Heart left ventricle (tissue), 16 donors: ENCODE data around the gene EIF4G3. TPM values are rescaled to one million over a fixed set of nuclear protein-coding genes. Genes with fewer than 3 reads are reported as not detected.

Experiments
- ATAC-seq, 4 donors: fragments of 200-7000 bp; cut with Tn5 transposase; one replicate each; pipeline ENCODE4 v1.9.1; 2020 to 2022; ENCODE audit warnings: moderate library complexity in 4 of 4, mild to moderate bottlenecking in 3 of 4, moderate number of reproducible peaks in 1 of 4
- DNase-seq, 5 donors: peaks; one replicate each; pipeline ENCODE4 v3.0.0-alpha.2; 2020
- H3K27ac ChIP-seq, 12 donors: fragments of 200-600 bp; sonication (generic) in 4 of 12; one replicate each; pipeline versions ENCODE4 v1.5.0 to v1.8.0; 2016 to 2022; ENCODE audit warnings: mild to moderate bottlenecking in 2 of 12
- H3K27me3 ChIP-seq, 9 donors: fragments of 200-600 bp; sonication (generic) in 2 of 9; one replicate each; pipeline versions ENCODE4 v1.5.1 to v1.8.0; 2016 to 2022; ENCODE audit warnings: mild to moderate bottlenecking in 3 of 9
- H3K36me3 ChIP-seq, 9 donors: fragments of 200-600 bp; sonication (generic) in 2 of 9; one replicate each; pipeline versions ENCODE4 v1.5.0 to v1.8.0; 2018 to 2022; ENCODE audit warnings: mild to moderate bottlenecking in 2 of 9
- H3K4me1 ChIP-seq, 12 donors: fragments of 200-600 bp; sonication (generic) in 4 of 12; one replicate each; pipeline versions ENCODE4 v1.5.0 to v1.8.0; 2016 to 2022; ENCODE audit warnings: mild to moderate bottlenecking in 3 of 12
- H3K4me3 ChIP-seq, 12 donors: fragments of 200-600 bp; sonication (generic) in 4 of 12; one replicate each; pipeline versions ENCODE4 v1.5.0 to v1.8.0; 2017 to 2022; ENCODE audit warnings: mild to moderate bottlenecking in 9 of 12, moderate library complexity in 4 of 12
- H3K9me3 ChIP-seq, 12 donors: fragments of 200-600 bp; sonication (generic) in 4 of 12; one replicate each; pipeline versions ENCODE4 v1.5.0 to v1.8.0; 2016 to 2022; ENCODE audit warnings: mild to moderate bottlenecking in 1 of 12
- POLR2A ChIP-seq, 2 donors: fragments of 450-650 bp; IDR thresholded peaks; one replicate each; pipeline ENCODE4 v1.6.1; 2017; ENCODE audit warnings: antibody characterized with exemption in 2 of 2, mild to moderate bottlenecking in 2 of 2, moderate library complexity in 2 of 2
- WGBS, 4 donors: extraction: QIAGEN DNeasy Blood & Tissue Kit in 2 of 4; methylation state at CpG; one replicate each; pipeline versions ENCODE4 v1.1.5 to v1.1.7; 2013 to 2018; 5-methylcytosine and 5-hydroxymethylcytosine counted together
- intact Hi-C, 10 donors: fragments of 100-400 bp; cut with DNase I; formaldehyde crosslinking; loops; one replicate each; pipeline versions ENCODE4 v1.11.1 to v1.14.2; 2022
- polyA plus RNA-seq, 2 donors: library from polyadenylated mRNA; stranded (reverse); fragments of 200-250 nt; gene quantifications; one replicate each; pipeline ENCODE4 v1.2.3, GENCODE V29; 2013
- total RNA-seq, 9 donors: library from RNA; depleted of rRNA in 2 of 9; stranded (reverse); fragments of >200 nt in 2 of 9; fragmentation: NEBNext Ultra II Directional in 3 of 9; extraction: Animal tissue kit (Norgen Biotek cat#: 25700) in 3 of 9; gene quantifications; one replicate each; pipeline versions ENCODE4 v1.1.0 to v1.2.4, GENCODE V29; 2016 to 2023
- TF ChIP-seq, protein P1 (sequence below), 12 donors: fragments of 200-600 bp; sonication (generic) in 4 of 12; IDR thresholded peaks; one replicate each; pipeline versions ENCODE4 v1.5.0 to v1.8.0; 2018 to 2022; ENCODE audit warnings: antibody characterized with exemption in 12 of 12, mild to moderate bottlenecking in 5 of 12
- donor health status: ischemic (EF 13 %, LVEDD 7.1; RV severe dilation, severe dysfunction).
- donor health status: healthy with polysubstance abuse.
- donor health status: DM: no; HTN: yes; CAD: no.
- donor health status: DM: no; HTN: no; CAD: no.
- donor health status: ischemic (EF 25% LVEDD 6.9; RV normal size, moderate dysfunction).
- donor health status: ischemic (EF 25% LVEDD 5.7; RV mildly dilated, moderate dysfunction).
- donor health status: healthy.
- donor health status: DM: yes; HTN: yes; CAD: no.
- donor health status: ischemic (EF 35%, LVEDD 5.7; RV mildly dilated, moderate dysfunction).
- donor health status: nonischemic (EF 11% LVEDD 7.7; RV severe dilation, severe dysfunction).
- donor health status: DM: yes; HTN: yes; CAD: no.
- donor health status: PGD.
- donor health status: ischemic (EF 29% LVEDD 5.4; RV normal size, mild dysfunction).
- donor health status: nonischemic (EF 23%, LVEDD 6.1; RV moderate dilation, normal function).

EIF4G3 gene
- total and polyA plus RNA-seq, 11 donors, result 14.6 to 49.0 (median 36.2) TPM

DNA sequence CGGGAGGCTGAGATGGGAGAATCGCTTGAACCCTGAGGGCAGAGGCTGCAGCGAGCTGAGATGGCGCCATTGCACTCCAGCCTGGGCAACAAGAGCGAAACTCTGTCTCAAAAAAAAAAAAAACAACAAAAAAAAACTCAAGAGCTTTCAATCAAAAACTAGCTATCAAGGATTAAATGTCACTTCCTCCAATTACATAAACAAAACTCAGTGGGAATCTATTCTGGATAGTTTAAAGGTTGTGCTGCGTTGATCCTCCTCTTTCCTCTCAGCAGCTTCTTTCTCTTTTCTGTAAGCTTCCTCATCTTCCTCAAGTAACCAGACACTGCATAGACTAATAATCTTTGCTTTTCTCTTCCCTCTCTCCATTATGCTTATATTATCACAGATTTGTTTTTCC, 20.7 kb downstream of the EIF4G3 start:
- TF ChIP-seq POLR2A (IDR thresholded peaks at IDR 0.05), result no peak
- TF ChIP-seq, protein P1, sequence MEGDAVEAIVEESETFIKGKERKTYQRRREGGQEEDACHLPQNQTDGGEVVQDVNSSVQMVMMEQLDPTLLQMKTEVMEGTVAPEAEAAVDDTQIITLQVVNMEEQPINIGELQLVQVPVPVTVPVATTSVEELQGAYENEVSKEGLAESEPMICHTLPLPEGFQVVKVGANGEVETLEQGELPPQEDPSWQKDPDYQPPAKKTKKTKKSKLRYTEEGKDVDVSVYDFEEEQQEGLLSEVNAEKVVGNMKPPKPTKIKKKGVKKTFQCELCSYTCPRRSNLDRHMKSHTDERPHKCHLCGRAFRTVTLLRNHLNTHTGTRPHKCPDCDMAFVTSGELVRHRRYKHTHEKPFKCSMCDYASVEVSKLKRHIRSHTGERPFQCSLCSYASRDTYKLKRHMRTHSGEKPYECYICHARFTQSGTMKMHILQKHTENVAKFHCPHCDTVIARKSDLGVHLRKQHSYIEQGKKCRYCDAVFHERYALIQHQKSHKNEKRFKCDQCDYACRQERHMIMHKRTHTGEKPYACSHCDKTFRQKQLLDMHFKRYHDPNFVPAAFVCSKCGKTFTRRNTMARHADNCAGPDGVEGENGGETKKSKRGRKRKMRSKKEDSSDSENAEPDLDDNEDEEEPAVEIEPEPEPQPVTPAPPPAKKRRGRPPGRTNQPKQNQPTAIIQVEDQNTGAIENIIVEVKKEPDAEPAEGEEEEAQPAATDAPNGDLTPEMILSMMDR (IDR thresholded peaks at IDR 0.05), result no peak
- peaks cover 0 to 39% (median 12%) of the 10 kb centered on the region in 12 donors for H3K4me1 ChIP-seq
- intact Hi-C loops, result no loop called here
- DNase-seq (no peak), ATAC-seq (no peak)
- WGBS, 4 donors, result 87 to 92% (median 89%) methylated on average over 6 of the region's 6 CpGs
- peaks cover 0 to 29% (median 1%) of the 10 kb centered on the region in 9 donors for H3K36me3 ChIP-seq
- no peaks in the 10 kb centered on the region for H3K27me3 ChIP-seq
- H3K27ac ChIP-seq, result no peak overlapping the region
- no peak overlapping the region for H3K4me3 ChIP-seq
- H3K9me3 ChIP-seq, result no peaks in the 10 kb centered on the region

DNA sequence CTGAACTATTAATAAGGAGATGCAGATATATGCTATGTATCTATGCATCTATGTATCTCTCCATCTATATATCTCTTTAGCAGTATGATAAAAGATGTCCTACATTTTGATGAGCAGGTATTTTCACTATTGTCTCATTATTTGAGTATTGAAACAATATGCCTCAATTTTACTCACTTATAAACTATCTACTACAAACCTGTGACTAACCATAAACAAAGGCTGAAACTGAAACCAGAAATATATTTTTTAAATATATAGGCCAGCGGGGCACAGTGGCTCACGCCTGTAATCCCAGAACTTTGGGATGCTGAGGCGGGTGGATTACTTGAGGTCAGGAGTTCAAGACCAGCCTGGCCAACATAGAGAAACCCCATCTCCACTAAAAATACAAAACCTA, 22.0 kb downstream of the EIF4G3 start:
- no peak for DNase-seq
- WGBS, 4 donors, result 94 to 97% (median 96%) methylated on average over 3 of the region's 3 CpGs
- H3K4me1 ChIP-seq, result peaks cover 0 to 45% (median 18%) of the 10 kb centered on the region in 12 donors
- TF ChIP-seq, protein P1 (IDR thresholded peaks at IDR 0.05), result no peak
- no peak for TF ChIP-seq POLR2A (IDR thresholded peaks at IDR 0.05)
- no peaks in the 10 kb centered on the region for H3K27me3 ChIP-seq
- no peak overlapping the region for H3K27ac ChIP-seq
- peaks cover 0 to 18% (median 0%) of the 10 kb centered on the region in 9 donors for H3K36me3 ChIP-seq
- ATAC-seq, result no peak
- no peak overlapping the region for H3K4me3 ChIP-seq
- H3K9me3 ChIP-seq, result no peaks in the 10 kb centered on the region
- intact Hi-C loops, result no loop called here

DNA sequence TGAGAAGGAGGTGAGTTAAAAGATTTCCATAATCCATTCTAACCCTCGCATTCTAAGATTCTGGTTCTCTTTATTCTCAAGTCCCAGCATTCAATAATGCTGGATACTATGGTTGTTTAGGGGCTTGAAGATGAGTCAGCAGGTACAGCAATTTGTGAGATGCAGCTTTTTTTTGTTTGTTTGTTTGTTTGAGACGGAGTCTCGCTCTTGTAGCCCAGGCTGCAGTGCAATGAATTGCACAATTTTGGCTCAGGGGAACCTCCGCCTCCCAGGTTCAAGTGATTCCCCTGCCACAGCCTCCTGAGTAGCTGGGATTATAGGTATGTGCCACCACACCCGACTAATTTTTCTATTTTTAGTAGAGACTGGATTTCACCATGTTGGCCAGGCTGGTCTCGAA, 23.3 kb downstream of the EIF4G3 start:
- Histone ChIP-seq H3K9me3 (no peaks in the 10 kb centered on the region), H3K4me1 (peaks cover 0 to 54% (median 25%) of the 10 kb centered on the region in 12 donors), H3K27me3 (no peaks in the 10 kb centered on the region), H3K27ac (no peak overlapping the region), H3K36me3 (peaks cover 0 to 19% (median 0%) of the 10 kb centered on the region in 9 donors), H3K4me3 (no peak overlapping the region)
- ATAC-seq (no peak), DNase-seq (no peak)
- TF ChIP-seq, protein P1 (IDR thresholded peaks at IDR 0.05), result no peak
- no peak for TF ChIP-seq POLR2A (IDR thresholded peaks at IDR 0.05)
- WGBS, 4 donors, result 85 to 92% (median 90%) methylated on average over 6 of the region's 6 CpGs
- intact Hi-C loops, result no loop called here

DNA sequence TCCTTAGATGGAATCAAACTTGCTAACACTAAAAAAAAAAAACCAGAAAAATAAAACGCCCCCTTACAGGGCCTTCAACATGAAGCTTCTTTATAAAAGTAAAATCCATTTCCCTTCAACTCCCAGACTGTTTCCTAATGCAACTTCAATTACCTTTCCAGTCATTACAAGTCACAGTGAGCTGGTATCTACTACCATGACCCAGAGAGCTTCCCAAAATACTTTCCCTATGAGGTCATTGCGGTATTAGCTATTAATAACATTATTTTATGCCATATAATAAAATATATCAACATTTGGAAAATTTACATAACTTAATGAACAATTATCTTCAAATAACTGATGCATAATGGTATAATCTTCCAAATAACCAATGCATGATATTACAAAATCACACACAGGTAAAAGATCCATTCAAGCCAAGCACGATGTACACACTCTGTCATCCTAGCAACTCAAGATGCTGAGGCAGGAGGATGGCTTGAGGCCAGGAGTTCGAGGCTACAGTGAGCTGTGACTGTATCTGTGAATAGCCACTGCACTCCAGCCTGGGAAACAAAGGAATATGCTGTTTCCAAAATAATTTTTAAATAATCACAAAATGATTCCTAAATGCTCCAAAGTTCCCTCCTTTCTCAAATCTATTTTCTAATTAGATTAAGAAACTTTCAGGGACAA, 24.1 kb downstream of the EIF4G3 start:
- H3K27ac ChIP-seq, result peak overlapping the region in 8 of 12 donors; percentile 6 to 52 (median 28)
- 36 to 45% (median 42%) methylated on average over 4 of the region's 4 CpGs for WGBS, 4 donors
- peaks cover 0 to 27% (median 7%) of the 10 kb centered on the region in 9 donors for H3K36me3 ChIP-seq
- intact Hi-C loops, result no loop called here
- no peaks in the 10 kb centered on the region for H3K27me3 ChIP-seq
- no peak overlapping the region for H3K4me3 ChIP-seq
- ATAC-seq, result peak in 2 of 4 donors; percentile 35 to 49
- peak in 2 of 5 donors; percentile 42 to 43 for DNase-seq
- H3K4me1 ChIP-seq, result peaks cover 0 to 50% (median 25%) of the 10 kb centered on the region in 12 donors
- no peak for TF ChIP-seq POLR2A (IDR thresholded peaks at IDR 0.05)
- TF ChIP-seq, protein P1 (IDR thresholded peaks at IDR 0.05), result no peak
- no peaks in the 10 kb centered on the region for H3K9me3 ChIP-seq
